Testis (tissue), 3 donors: ENCODE measurements around the gene MET. TPM values are rescaled to one million over a fixed set of nuclear protein-coding genes. Genes with fewer than 3 reads are reported as not detected.

ENCODE experiments used
- DNase-seq: peaks from one replicate; pipeline ENCODE4 v3.0.0-alpha.2; 2019
- H3K27ac ChIP-seq, 2 donors: fragments of 200-600 bp; sonication (generic); one replicate each; pipeline ENCODE4 v1.5.1; 2019
- H3K27me3 ChIP-seq: fragments of 200-600 bp; sonication (generic); one replicate; pipeline ENCODE4 v1.5.1; 2019
- H3K36me3 ChIP-seq: fragments of 200-600 bp; sonication (generic); one replicate; pipeline ENCODE4 v1.5.1; 2017; ENCODE audit warnings: low read depth; ENCODE audit errors: missing control alignments
- H3K4me1 ChIP-seq: fragments of 200-600 bp; sonication (generic); one replicate; pipeline ENCODE4 v1.5.1; 2019
- H3K4me3 ChIP-seq, 2 donors: fragments of 200-600 bp; sonication (generic); one replicate each; pipeline ENCODE4 v1.5.1; 2017 to 2019
- H3K9me3 ChIP-seq: fragments of 200-600 bp; sonication (generic); one replicate; pipeline ENCODE4 v1.5.1; 2017
- POLR2A ChIP-seq: fragments of 450-650 bp; IDR thresholded peaks from one replicate; pipeline ENCODE4 v1.6.1; 2017; ENCODE audit warnings: antibody characterized with exemption, mild to moderate bottlenecking, moderate library complexity
- WGBS, 2 donors: methylation state at CpG; one replicate each; pipeline ENCODE4 v1.1.5; 2018; 5-methylcytosine and 5-hydroxymethylcytosine counted together
- intact Hi-C: fragments of 100-400 bp; cut with DNase I; formaldehyde crosslinking; loops from one replicate; pipeline ENCODE4 v1.15.1; 2023; ENCODE audit warnings: low total_unique reads
- polyA plus RNA-seq: library from polyadenylated mRNA; stranded (reverse); fragments of 350-450 nt; fragmentation: Illumina TruSeq; extraction: RNeasy Lipid Tissue Mini Kit (QIAGEN cat#74804); gene quantifications from one replicate; pipeline ENCODE4 v1.2.3, GENCODE V29; 2014; ENCODE audit warnings: low read depth, low replicate concordance; ENCODE audit not compliant: insufficient read depth
- total RNA-seq, 2 donors: library from RNA; depleted of rRNA; stranded (reverse); fragments of >200 nt; gene quantifications; one replicate each; pipeline ENCODE4 v1.2.3, GENCODE V29; 2016
- TF ChIP-seq, protein P1 (sequence below), 3 experiments: fragments of 450-650 bp in 2 of 3; fragments of 200-600 bp in 1 of 3; sonication (generic) in 1 of 3; IDR thresholded peaks; one replicate each; pipeline ENCODE4 v1.5.1; 2016 to 2019; ENCODE audit warnings: antibody characterized with exemption in 3 of 3, mild to moderate bottlenecking in 2 of 3, moderate library complexity in 1 of 3

Gene MET
- total and polyA plus RNA-seq, 3 donors from 2014 or later, result 2.0 to 3.9 (median 3.2) TPM

DNA sequence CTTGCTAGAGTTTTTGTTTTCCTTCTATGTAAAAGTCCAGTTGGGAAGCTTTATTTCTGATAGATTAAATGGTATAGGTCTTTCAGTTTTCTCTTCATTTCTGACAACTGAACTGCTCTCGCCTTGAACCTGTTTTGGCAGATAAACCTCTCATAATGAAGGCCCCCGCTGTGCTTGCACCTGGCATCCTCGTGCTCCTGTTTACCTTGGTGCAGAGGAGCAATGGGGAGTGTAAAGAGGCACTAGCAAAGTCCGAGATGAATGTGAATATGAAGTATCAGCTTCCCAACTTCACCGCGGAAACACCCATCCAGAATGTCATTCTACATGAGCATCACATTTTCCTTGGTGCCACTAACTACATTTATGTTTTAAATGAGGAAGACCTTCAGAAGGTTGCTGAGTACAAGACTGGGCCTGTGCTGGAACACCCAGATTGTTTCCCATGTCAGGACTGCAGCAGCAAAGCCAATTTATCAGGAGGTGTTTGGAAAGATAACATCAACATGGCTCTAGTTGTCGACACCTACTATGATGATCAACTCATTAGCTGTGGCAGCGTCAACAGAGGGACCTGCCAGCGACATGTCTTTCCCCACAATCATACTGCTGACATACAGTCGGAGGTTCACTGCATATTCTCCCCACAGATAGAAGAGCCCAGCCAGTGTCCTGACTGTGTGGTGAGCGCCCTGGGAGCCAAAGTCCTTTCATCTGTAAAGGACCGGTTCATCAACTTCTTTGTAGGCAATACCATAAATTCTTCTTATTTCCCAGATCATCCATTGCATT, 27.1 kb downstream of the MET start:
- WGBS, 2 donors, result 78 to 85% methylated on average over 11 to 12 of the region's 12 CpGs
- Histone ChIP-seq H3K4me1 (no peaks in the 10 kb centered on the region), H3K27me3 (no peaks in the 10 kb centered on the region), H3K27ac (no peak overlapping the region), H3K4me3 (no peak overlapping the region), H3K36me3 (no peaks in the 10 kb centered on the region), H3K9me3 (no peaks in the 10 kb centered on the region)
- no peak for TF ChIP-seq POLR2A
- TF ChIP-seq, protein P1, sequence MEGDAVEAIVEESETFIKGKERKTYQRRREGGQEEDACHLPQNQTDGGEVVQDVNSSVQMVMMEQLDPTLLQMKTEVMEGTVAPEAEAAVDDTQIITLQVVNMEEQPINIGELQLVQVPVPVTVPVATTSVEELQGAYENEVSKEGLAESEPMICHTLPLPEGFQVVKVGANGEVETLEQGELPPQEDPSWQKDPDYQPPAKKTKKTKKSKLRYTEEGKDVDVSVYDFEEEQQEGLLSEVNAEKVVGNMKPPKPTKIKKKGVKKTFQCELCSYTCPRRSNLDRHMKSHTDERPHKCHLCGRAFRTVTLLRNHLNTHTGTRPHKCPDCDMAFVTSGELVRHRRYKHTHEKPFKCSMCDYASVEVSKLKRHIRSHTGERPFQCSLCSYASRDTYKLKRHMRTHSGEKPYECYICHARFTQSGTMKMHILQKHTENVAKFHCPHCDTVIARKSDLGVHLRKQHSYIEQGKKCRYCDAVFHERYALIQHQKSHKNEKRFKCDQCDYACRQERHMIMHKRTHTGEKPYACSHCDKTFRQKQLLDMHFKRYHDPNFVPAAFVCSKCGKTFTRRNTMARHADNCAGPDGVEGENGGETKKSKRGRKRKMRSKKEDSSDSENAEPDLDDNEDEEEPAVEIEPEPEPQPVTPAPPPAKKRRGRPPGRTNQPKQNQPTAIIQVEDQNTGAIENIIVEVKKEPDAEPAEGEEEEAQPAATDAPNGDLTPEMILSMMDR (IDR thresholded peaks at IDR 0.05), result no peak
- no peak for DNase-seq
- intact Hi-C loops, result no loop called here

DNA sequence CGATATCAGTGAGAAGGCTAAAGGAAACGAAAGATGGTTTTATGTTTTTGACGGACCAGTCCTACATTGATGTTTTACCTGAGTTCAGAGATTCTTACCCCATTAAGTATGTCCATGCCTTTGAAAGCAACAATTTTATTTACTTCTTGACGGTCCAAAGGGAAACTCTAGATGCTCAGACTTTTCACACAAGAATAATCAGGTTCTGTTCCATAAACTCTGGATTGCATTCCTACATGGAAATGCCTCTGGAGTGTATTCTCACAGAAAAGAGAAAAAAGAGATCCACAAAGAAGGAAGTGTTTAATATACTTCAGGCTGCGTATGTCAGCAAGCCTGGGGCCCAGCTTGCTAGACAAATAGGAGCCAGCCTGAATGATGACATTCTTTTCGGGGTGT, 27.7 kb downstream of the MET start:
- WGBS, 2 donors, result 90 to 97% methylated on average over 6 of the region's 6 CpGs
- no peaks in the 10 kb centered on the region for H3K9me3 ChIP-seq
- no peaks in the 10 kb centered on the region for H3K4me1 ChIP-seq
- intact Hi-C loops, result no loop called here
- TF ChIP-seq POLR2A, result no peak
- TF ChIP-seq, protein P1 (IDR thresholded peaks at IDR 0.05), result no peak
- no peaks in the 10 kb centered on the region for H3K27me3 ChIP-seq
- no peak overlapping the region for H3K4me3 ChIP-seq
- H3K36me3 ChIP-seq, result no peaks in the 10 kb centered on the region
- no peak for DNase-seq
- H3K27ac ChIP-seq, result no peak overlapping the region

DNA sequence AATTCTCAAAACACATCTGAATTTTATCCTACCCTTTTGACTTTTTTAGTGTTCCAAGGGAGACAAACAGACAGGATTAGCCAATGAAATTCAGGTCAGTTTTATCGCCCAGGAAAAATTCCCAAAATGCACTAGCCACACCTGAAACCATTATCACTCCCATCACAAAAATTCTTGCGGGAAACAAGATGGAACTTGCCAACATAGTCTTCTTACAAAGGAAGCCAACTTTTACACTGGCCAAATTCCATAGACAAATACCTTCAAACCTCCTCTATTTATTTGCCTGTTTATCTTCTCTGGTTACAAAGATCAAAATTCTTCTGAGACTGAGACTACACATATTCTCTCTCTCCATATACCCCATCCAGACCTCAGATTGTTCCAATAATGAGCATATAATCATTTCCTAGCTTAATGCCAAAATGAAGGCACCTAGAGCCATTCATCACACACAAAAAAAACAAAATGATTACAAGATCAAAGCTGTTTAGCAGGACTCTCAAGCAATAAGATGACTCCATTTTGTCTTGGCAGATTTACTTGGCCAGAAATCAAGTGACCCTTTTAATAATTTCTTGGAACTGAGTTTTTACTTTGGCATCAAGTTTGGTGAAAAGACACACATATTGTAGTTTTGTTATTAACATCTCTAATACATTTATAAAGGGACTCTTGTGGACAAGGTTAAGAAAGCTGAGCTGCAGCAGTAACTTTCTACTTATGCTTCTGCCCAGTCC, 30.2 kb downstream of the MET start:
- Histone ChIP-seq H3K4me1 (no peaks in the 10 kb centered on the region), H3K27ac (no peak overlapping the region), H3K27me3 (no peaks in the 10 kb centered on the region), H3K4me3 (no peak overlapping the region), H3K36me3 (no peaks in the 10 kb centered on the region), H3K9me3 (no peaks in the 10 kb centered on the region)
- intact Hi-C loops, result no loop called here
- TF ChIP-seq POLR2A, result no peak
- TF ChIP-seq, protein P1 (IDR thresholded peaks at IDR 0.05), result no peak
- no peak for DNase-seq
- WGBS, 2 donors, result 68% methylated on average over 2 of the region's 2 CpGs

DNA sequence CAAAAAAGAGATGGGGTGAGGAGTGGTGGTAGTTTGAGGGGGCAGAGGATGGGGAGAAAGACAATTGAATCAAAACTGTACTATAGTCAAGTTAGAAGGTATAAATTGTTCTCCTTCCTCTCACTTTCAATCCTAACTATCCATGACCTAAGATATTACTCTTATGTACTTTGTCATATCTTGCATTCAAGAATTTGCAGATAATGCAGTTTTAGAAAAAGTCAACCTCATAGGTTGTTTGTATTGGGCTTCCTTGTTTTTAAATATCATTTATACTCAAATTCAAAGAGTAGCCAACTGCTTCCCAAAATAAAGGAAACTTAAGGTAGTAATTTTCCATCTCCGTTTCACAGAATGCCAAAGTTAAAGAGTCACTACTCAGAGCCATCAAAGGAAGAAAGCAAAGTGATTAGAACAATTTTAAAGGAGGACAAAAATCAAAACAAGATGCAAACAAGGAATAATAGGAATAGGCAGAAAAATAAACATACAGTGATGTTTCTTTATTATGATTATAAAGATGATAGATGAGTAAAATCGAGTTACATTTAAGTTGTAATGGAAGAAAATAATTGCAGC, 32.7 kb downstream of the MET start:
- no peak for DNase-seq
- TF ChIP-seq, protein P1 (IDR thresholded peaks at IDR 0.05), result no peak
- no peak for TF ChIP-seq POLR2A
- WGBS, 2 donors, result 81 to 92% methylated on average over 2 of the region's 2 CpGs
- H3K4me3 ChIP-seq, result no peak overlapping the region
- H3K27me3 ChIP-seq, result no peaks in the 10 kb centered on the region
- no peak overlapping the region for H3K27ac ChIP-seq
- no peaks in the 10 kb centered on the region for H3K9me3 ChIP-seq
- H3K4me1 ChIP-seq, result no peaks in the 10 kb centered on the region
- intact Hi-C loops, result no loop called here
- no peaks in the 10 kb centered on the region for H3K36me3 ChIP-seq
